GM21526 (cell line): Measurements from ENCODE around the gene RTP2.

Source experiments
- ATAC-seq: cut with Tn5 transposase; IDR thresholded peaks from one replicate; pipeline ENCODE4 v1.9.1; 2021; ENCODE audit warnings: moderate library complexity; ENCODE audit not compliant: unreplicated experiment, low FRiP score

RTP2 gene

GRCh38 chr3:187677604-187678003 is 24.8 kb downstream of the RTP2 start:
- no peak for ATAC-seq

- ATAC-seq, result no peak
Observed at GRCh38 chr3:187673012-187673411, 29.3 kb downstream of the RTP2 start.

GRCh38 chr3:187669675-187670504 is 32.5 kb downstream of the RTP2 start, which contains the start of gene SST:
Gene SST, minus strand, starts transcription at chr3:187670394. Its CDS starts 103 bp downstream, at chr3:187670291.
- ATAC-seq, result no peak

- ATAC-seq, result no peak
Observed at GRCh38 chr3:187667526-187667925, 34.8 kb downstream of the RTP2 start.

- ATAC-seq, result no peak
Observed at GRCh38 chr3:187665764-187666402, 36.5 kb downstream of the RTP2 start.

- no peak for ATAC-seq
Observed at GRCh38 chr3:187665010-187665409, 37.3 kb downstream of the RTP2 start.

- no peak for ATAC-seq
Observed at GRCh38 chr3:187662848-187663409, 39.4 kb downstream of the RTP2 start.

- ATAC-seq, result no peak
Observed at GRCh38 chr3:187661267-187661666, 41.1 kb downstream of the RTP2 start.

GRCh38 chr3:187651282-187651681 is 51.1 kb downstream of the RTP2 start:
- ATAC-seq, result no peak
